GM20431 (cell line): Measurements from ENCODE around the gene PSME3IP1.

Experiments used
- in situ Hi-C: fragments of 300-500 bp; cut with MseI, MboI; formaldehyde crosslinking; loops from one replicate; pipeline ENCODE4 v1.15.0; 2020; ENCODE audit warnings: low sequenced_read_pairs; ENCODE audit not compliant: unreplicated experiment

Gene PSME3IP1

GRCh38 chr16:57185945-57186871 is at the start of gene PSME3IP1, which contains the start of gene RSPRY1:
Gene PSME3IP1, minus strand, starts transcription at chr16:57186039. Its CDS starts 12,185 bp downstream, at chr16:57173854.
Gene RSPRY1, plus strand, starts transcription at chr16:57186329. Its CDS starts 18,330 bp downstream, at chr16:57204659.
- in situ Hi-C loops = no loop called here

- in situ Hi-C loops = no loop called here
These were observed 49.5 kb upstream of the PSME3IP1 start for GRCh38 chr16:57235128-57236021.

GRCh38 chr16:57234707-57235092 is 48.9 kb upstream of the PSME3IP1 start:
- in situ Hi-C loops = no loop called here

GRCh38 chr16:57233944-57234706 is 48.3 kb upstream of the PSME3IP1 start:
- in situ Hi-C loops = no loop called here

GRCh38 chr16:57231821-57232350 is 46.0 kb upstream of the PSME3IP1 start:
- in situ Hi-C loops = no loop called here

- in situ Hi-C loops = no loop called here
These were observed 43.2 kb upstream of the PSME3IP1 start for GRCh38 chr16:57229079-57229478.

GRCh38 chr16:57226701-57227621 is 41.1 kb upstream of the PSME3IP1 start:
- in situ Hi-C loops = no loop called here

GRCh38 chr16:57225978-57226377 is 40.1 kb upstream of the PSME3IP1 start:
- in situ Hi-C loops = no loop called here

- in situ Hi-C loops = no loop called here
These were observed 39.0 kb upstream of the PSME3IP1 start for GRCh38 chr16:57224651-57225335.

- in situ Hi-C loops = no loop called here
These were observed 37.2 kb upstream of the PSME3IP1 start for GRCh38 chr16:57223057-57223456.

GRCh38 chr16:57216968-57217367 is 31.1 kb upstream of the PSME3IP1 start:
- in situ Hi-C loops = no loop called here

- in situ Hi-C loops = no loop called here
These were observed 27.6 kb upstream of the PSME3IP1 start for GRCh38 chr16:57213462-57213861.

- in situ Hi-C loops = no loop called here
These were observed 23.9 kb upstream of the PSME3IP1 start for GRCh38 chr16:57209780-57210179.

GRCh38 chr16:57208926-57209325 is 23.1 kb upstream of the PSME3IP1 start:
- in situ Hi-C loops = no loop called here

GRCh38 chr16:57204675-57205074 is 18.8 kb upstream of the PSME3IP1 start:
- in situ Hi-C loops = no loop called here

GRCh38 chr16:57203451-57203850 is 17.6 kb upstream of the PSME3IP1 start:
- in situ Hi-C loops = no loop called here

- in situ Hi-C loops = no loop called here
These were observed 16.5 kb upstream of the PSME3IP1 start for GRCh38 chr16:57202095-57202886.
